ENCODE data around the gene PUM1.
"Not testable (repeated sequence)": the region's sequence is repeated elsewhere in the genome, so short reads cannot be mapped to it uniquely, and the experiment has no call there.

Gene PUM1

DNA sequence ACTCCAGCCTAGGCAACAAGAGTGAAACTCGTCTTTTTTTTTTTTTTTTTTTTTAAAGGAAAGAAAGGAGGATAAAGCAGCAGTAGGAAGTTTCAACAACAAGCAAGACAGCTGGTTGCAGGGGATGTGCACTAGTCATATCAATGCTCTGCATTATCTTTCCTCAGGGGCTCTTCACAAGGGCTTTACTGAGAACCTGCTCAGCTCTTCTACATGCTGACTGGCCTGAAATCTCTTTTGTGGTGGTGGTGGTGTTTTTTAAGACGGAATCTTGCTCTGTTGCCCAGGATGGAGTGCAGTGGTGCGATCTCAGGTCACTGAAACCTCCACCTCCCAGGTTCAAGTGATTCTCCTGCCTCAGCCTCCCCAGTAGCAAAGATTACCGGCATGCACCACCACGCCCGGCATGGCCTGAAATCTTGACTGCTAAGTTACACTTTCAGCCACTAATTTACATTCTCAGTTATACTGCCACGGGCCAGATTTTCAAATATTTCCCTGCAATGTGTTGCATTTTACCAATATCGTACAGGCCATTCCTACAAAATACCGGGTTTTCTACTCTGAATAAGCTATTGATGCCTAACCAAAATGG, 68.0 kb downstream of the PUM1 start:
- H3K4me3 ChIP-seq (ENCODE audit: low read depth, low read length), result no peak overlapping the region

DNA sequence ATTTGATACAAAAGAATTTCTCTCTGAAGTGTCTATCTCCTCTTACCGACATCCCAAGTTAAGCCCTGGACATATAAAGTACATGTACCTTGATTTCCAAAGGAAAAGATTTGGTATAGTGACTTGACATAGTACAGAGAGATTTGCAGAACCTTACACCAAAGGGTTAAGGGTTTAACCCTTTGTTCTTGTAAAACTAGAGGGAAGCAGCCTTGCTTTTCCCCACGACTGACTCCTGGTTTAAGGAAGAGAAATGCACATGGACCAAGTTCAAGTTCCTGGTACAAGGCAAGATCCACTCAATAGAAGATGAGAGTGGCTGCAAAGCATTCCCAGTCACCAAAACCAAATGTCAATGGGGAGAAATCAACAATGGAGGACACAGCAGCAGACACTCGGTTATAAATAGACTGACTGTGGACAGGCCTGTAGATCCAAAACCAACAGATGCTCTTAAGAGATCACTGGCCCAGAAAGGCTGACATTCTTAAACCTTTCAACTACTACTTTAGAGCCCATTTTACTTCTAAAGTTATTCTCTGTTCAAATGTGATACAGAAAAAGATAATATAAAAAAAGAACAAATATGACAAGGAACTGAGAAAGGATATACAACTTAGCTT, 69.4 kb downstream of the PUM1 start:
- no peak overlapping the region for H3K4me3 ChIP-seq (ENCODE audit: low read depth, low read length)

DNA sequence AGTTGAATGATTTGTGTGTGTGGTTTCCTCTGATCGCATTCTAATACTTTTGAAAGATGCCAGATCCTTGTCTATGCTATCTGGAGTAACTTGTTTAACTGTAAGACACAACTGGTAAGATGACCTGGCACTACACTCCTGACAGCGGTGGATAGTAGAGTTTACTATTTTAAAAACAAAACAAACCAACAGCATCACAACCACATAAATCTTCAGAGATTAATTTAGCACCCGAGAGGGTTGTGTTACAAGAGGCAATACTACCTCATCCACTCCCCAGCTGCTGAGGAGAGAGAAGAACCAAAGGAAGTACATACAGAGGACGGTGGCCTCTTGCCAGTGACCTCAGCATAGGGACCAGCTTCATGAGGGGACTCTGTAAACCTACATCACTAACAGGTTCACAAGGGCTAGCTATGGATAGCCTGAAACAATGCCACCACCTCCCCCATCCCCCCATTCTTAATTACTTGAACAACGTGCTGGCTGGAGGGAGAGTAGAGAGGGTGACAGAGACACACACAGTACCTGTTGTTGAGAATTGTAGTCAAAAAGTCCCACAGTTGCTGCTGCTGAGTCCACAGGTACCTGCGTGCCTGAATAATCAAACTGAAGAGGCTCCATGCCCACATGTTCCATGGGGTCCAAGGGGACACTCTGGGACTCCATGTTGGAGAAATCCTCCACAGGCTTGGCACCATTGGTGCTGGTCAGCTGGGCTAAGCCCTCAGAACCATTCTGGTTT, 73.5 kb downstream of the PUM1 start:
- H3K4me3 ChIP-seq (ENCODE audit: low read depth, low read length), result no peak overlapping the region

DNA sequence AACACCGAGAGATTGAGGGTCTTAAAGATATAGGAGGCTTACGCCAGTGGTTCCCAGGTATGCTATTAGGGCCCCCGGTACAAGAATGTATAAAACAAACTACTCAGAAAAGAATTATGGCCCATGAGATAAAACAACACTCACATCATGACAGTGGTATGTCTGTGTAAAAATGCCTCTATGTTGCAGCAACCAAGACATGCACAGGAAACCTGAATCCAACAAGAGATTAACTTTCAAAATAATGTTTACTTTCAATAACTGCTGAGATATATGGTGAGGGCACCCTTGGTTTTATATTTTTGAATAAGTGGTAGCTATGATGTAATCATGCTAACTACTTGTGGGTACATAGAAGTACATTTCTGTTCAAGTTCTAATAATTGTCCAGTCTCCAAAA, 74.9 kb downstream of the PUM1 start:
- H3K4me3 ChIP-seq (ENCODE audit: low read depth, low read length), result no peak overlapping the region

DNA sequence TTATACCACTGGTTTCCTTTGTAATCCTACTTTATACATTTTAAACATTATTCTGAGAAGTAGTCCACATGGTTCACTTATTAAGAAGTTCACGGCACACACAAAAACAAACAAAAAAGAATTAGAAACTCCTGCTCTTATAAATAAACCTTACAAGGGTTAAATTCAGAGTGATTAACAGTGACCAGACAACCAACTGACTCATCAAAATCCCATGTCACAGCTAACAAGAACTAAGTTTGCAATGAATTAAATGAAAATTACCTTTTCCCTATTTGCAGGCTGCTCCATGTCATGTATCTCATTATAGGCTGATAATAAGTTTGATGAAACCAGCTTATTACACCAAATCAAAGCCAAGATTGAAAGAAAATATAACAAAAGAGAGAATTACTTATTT, 77.5 kb downstream of the PUM1 start:
- H3K4me3 ChIP-seq (ENCODE audit: low read depth, low read length), result no peak overlapping the region

DNA sequence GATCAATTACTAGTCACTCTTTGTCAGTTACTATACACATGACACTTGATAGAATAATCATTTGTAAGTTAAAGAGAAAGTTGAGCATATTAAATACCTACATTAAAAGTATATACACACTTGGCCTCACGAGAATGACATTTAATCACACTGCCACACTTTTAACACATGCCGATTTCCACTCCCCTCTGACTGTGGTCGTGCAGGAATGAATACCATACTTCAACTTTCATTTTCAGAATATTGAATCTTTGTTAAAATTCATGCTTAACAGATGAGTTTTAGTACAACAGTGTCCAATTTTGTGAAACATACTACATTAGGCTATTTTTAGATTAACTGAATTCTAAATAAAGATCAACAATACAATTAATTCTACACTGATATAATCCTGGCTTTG, 78.8 kb downstream of the PUM1 start:
- no peak overlapping the region for H3K4me3 ChIP-seq (ENCODE audit: low read depth, low read length)

DNA sequence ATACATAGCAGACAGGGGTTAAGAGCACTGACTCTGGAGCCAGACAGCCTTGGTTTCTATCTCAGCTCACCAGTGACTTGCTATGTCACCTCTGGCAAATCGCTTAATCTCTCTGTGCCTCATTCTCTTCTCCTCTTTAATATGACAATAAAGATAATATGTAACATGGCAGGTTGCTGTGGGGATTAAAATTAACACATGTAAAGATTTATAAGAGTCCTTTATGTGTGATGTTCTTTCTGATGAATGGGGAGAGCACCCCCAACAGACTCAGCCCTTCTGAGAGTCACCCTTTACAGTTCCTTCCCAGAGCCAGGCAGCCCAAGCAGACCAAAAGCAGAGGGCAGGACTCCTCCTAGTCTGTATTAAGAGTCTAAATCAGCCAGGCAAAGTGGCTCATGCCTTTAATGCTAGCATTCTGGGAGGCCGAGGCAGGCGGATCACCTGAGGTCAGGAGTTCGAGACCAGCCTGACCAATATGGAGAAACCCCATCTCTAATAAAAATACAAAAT, 80.5 kb downstream of the PUM1 start:
- no peak overlapping the region for H3K4me3 ChIP-seq (ENCODE audit: low read depth, low read length)

DNA sequence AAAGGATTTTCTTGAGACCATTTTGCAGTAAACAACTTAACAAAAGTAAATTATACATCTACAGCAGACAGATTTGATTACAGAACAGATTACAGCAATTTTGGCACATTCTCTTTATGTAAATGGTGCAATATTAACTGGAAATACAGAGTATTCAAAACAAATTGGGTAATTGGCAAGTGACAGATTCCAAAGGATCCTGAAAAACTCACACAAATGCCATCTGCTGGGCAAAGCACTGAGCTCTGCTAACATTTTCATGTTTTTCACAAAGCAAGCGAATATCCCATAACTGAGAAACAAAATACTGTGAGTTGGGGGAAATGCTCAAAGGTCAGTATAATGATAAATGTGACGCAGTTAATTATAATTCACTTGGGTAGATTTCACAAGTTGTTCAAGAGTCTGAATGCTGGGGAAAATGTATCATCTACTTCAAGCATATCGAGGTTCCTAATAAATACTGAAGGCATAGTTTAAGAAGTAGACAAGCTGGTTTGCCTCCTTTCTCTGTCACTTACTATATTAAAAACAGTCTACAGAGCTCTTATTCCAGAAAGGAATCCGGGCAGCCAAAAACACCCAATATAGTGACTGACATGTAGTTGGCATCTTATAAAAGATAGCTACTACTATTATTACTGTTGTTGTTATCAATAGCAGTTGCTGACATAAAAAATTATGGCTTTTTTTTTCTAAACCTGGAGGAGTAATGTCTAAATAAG, 81.2 kb downstream of the PUM1 start:
- H3K4me3 ChIP-seq (ENCODE audit: low read depth, low read length), result no peak overlapping the region

DNA sequence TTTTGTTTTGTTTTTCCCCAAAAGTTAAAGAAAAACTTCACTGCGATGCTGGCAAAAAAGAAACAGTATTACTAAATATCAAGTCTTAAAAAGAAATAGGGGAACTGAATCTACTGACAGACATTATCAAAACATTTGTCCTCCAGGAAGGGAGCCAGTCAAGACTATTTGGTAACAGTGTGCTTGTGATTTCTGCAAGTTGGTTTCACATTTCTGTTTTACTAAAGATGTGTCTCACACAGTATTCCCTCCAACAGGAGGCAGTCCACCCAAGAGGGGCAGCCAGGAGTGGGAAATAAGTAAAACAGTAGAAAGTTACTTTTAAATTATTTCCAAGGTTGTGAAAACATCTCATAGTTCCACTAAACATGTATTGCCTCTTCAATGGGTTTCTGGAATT, 82.6 kb downstream of the PUM1 start:
- H3K4me3 ChIP-seq (ENCODE audit: low read depth, low read length), result no peak overlapping the region

DNA sequence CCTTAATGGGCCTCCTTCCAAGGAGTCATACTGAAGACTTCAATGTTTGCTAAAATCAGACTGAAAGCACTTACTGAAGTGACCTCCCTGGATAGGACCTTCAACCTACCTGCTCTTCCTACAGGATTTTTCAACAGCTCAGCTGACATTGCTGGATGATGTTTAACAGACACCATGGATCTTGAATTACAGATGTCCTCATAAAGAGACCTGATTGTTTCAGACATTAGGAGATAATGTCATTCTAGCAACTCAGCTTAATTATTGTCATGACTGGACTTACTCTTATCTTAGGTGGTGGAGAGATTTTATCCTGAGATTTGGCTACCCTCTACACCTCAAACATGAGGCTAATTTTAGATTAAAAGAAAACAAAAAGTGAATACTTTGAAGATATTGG, 83.1 kb downstream of the PUM1 start:
- H3K4me3 ChIP-seq (ENCODE audit: low read depth, low read length), result no peak overlapping the region

DNA sequence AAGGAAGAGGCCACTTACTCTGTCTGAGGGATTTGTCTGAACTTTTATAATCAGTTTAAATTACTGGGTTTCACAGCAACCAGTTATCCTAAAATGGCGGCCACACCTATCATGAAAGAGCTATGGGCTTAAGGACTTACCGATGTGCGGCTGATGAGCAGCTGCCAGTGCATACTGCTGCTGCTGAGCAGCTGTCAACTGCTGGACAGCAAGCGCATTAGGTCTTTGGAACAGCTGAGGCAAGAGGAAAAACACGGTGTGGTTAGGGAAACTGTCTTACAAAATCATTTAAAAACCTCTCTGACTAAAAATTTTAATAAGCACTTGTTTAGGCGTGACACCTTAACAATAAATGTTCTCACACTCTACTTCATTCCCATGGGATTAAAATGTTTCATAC, 84.3 kb downstream of the PUM1 start:
- no peak overlapping the region for H3K4me3 ChIP-seq (ENCODE audit: low read depth, low read length)

DNA sequence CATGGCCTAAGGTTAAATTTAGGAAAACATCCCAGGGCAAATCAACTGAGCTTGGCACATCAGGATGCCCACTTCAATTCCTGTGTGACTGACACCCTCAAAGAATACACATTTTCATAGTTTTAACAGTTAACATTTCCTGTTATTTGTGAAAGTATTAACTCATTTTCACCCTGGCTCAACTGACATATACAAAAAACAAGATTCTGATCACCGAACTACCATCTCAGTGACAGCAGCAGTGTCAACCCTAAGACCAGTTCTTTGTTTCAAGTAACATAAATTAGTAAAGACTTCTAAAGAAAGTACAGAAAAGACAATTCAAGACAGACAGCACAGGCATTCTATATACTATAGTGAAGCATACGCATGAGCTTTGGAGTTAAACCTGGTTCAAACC, 88.0 kb downstream of the PUM1 start:
- no peak overlapping the region for H3K4me3 ChIP-seq (ENCODE audit: low read depth, low read length)

DNA sequence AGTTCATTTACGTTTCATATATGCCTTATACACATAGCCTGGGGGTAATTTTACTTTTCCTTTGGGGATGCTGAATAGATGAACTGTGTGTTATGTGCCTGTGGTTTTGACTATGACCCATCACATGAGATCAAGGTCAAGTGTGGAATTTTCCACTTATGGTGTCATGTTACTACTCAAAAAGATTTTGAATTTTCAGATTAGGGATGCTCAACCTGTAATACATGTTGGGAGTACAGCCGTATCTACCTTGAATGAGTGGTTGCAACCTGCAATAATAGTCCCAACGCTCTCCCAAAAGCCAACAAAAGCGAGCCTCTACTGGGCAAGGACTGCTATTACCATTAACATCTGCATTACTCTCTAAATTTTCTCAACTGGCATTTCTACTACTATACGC, 88.4 kb downstream of the PUM1 start:
- H3K4me3 ChIP-seq (ENCODE audit: low read depth, low read length), result no peak overlapping the region

DNA sequence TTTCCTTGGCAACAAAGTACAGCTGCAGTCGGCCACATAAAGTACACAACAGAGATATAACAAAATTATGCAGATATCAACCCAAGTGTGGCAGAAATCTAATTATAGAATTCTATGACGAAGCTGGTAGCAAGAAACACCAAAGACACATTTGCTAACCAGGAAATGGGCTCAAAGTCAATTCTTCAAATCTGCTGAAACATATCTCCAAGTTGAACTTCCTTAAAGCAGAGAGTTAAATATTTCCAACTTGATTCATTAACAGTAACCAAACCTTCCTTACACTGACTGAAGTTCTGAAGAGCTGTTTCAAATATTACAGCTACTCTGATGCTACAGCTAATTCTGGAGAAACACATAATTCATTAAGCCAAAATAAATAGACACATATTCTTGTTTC, 89.4 kb downstream of the PUM1 start:
- no peak overlapping the region for H3K4me3 ChIP-seq (ENCODE audit: low read depth, low read length)

DNA sequence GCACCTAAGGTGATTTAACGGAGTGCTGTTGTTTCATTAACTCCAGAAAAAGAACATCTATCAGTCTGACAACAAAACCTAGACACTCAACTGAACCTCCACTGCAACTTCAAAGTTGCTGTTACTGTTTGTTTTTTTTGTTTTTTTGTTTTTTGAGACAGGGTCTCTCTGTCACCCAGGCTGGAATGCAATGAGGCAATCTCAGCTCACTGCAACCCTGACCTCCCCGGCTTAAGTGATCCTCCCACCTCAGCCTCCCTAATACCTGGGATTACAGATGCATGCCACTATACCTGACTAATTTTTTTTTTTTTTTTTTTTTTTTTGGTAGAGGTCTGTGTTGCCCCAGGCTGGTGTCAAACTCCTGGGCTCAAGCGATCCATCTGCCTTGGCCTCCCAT, 90.3 kb downstream of the PUM1 start:
- no peak overlapping the region for H3K4me3 ChIP-seq (ENCODE audit: low read depth, low read length)

DNA sequence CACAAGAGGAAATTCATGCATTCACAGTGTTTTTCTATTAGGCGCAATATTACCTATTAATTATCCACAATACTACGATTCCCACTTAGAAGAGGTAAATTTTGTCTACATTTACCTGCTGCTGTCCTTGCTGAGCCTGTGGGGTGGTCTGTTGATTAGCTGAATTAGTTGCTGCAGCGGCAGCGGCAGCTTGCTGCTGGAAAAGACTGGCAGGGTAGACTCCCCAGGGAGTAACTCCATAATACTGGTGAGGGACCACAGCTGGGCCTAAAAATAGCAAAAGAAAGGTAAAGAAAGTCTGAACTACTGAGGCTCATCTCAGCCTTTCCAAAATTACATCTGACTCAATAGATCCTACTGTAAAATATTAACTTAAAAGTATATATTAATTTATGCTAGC, 91.0 kb downstream of the PUM1 start:
- H3K4me3 ChIP-seq (ENCODE audit: low read depth, low read length), result no peak overlapping the region

DNA sequence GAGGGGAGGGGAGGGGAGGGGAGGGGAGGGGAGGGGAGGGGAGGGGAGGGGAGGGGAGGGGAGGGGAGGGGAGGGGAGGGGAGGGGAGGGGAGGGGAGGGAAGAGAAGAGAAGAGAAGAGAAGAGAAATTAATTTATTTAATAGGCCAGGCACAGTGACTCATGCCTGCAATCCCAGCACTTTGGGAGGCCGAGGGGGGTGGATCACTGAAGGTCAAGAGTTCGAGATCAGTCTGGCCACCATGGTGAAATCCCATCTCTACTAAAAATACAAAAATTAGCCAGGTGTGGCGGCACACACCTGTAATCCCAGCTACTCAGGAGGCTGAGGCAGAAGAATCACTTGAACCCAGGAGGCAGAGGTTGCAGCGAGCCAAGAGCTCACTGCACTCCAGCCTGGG, 93.2 kb downstream of the PUM1 start:
- not testable (repeated sequence) for H3K4me3 ChIP-seq (ENCODE audit: low read depth, low read length)

DNA sequence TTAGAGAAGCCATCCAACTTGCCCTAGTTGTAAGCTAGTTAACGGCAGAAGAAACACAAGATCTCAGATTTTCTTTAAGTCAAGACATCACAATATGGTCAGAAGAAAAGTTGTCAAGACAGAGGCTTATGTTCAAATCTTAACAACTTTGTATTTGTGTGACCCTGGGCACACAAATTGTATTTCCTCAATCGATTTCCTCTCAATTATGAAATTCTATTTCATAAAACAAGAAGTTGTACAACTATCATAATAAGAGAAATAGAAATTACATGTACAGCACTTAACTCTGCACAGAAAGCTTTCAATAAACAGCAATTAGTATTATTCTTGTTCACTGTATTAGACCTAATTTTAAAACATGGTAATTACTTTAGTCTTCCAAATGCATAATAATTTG, 94.0 kb downstream of the PUM1 start:
- no peak overlapping the region for H3K4me3 ChIP-seq (ENCODE audit: low read depth, low read length)

DNA sequence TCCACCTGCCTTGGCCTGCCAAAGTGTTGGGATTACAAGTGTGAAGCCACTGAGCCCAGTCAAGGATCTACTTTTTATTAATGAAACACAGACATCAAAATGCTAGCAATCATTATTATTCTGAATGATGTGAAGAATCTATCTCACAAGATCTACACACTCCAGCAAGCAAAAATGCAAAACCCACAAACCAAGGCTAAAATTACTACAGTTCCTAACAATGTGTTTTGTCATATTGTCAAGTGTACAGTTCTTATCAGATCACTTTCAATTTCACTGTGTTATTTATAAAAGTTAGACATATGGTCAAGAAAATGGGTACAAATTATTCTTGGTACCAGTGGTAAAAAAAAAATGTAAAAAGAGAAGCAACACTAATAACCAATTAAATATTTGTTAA, 95.6 kb downstream of the PUM1 start:
- no peak overlapping the region for H3K4me3 ChIP-seq (ENCODE audit: low read depth, low read length)

DNA sequence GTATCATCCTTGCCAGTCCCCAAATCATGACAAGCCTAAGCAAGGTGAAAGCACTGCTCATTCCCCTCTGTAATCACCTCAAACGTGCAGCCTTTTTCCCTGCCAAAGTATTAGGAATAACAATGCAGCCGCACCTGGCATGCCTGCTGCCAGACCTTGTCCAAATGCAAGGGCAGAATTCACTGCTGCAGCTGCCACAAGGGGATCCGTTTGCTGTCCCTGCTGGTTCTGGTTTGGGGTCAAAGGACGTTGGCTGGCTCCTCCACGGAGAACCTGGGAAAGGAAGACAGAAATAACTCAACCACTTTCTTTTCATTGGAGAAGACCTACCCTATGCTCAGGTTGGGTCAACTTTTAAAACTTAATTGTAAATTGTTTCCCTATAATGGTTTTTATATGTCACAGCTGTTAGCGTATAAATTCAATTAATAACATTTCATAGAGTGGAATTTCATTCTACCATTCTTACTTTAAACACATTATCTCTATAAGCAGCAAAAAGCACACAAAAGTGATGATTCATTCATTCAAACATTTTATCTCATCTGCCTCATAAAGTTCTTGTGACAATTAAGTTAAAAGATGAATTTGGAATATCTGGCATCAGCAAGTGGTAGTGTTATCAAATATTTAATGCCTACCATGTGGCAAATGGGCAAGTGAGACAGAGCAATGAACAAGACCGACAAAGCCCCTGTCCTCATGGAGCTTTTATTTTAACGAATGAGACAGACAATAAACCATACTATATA, 97.1 kb downstream of the PUM1 start:
- H3K4me3 ChIP-seq (ENCODE audit: low read depth, low read length), result no peak overlapping the region

Measured in iPS-11a (cell line).